ENCODE data around the gene PXMP4.

PXMP4 gene

DNA sequence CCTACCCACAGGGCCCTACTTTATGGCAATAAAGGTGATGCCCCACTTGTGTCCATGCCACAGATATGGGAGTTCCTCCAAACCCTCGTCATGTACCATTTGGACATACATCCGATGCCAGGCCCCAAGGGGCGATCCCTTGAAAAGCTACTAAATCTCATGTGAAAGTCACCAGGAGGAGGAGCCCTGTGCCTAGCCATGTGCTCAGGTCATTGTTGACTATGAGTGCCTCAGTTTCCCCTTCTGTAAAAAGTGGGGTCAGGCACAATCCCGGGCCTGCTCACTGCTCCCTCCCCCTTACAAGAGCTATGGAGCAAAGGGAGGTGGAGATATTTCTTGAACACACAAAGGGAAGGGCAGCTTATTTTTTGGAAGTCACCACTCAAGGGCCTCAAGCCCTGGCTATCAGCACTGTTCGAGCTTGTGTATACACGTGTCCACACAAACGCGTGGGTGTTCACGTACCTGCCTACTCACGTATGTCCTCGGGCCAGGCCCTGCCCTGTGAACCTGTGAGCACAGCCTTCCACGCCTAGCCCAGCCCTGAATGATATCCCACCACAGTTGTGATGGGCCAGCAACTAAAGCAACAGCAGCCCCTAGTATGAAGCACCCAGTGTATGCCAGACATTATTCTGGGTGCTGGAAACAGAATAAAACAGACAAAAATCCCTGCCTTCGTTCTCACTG is 51.5 kb downstream of the PXMP4 start:
- DNase-seq (ENCODE audit: low read depth) = no peak

DNA sequence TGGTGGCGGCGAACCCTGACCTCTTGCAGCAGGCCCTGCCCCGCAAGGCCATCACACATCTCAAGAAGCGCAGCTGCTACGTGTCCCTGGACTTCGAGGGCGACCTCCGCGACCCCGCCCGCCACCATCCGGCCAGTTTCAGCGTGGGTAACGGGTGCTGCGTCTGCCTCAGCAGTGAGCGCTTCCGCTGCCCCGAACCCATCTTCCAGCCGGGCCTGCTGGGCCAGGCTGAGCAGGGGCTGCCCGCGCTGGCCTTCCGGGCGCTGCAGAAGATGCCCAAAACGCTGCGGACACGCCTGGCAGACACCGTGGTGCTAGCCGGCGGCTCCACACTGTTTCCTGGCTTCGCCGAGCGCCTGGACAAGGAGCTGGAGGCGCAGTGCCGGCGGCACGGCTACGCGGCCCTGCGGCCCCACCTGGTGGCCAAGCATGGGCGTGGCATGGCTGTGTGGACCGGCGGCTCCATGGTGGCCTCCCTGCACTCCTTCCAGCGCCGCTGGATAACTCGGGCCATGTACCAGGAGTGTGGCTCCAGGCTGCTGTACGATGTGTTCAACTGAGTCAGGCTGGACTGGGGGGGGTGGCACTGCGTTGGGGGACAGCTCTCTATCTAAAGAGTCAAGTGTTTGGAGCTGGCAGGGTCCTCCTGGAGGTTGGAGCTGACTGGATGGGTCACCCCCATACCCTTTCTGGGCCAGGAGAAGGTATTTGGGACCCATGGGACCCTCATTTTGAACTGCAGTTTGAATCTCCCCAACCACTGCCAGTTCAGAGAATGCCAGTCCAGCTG is 52.2 kb downstream of the PXMP4 start:
- DNase-seq (ENCODE audit: low read depth) = peak; percentile 50

DNA sequence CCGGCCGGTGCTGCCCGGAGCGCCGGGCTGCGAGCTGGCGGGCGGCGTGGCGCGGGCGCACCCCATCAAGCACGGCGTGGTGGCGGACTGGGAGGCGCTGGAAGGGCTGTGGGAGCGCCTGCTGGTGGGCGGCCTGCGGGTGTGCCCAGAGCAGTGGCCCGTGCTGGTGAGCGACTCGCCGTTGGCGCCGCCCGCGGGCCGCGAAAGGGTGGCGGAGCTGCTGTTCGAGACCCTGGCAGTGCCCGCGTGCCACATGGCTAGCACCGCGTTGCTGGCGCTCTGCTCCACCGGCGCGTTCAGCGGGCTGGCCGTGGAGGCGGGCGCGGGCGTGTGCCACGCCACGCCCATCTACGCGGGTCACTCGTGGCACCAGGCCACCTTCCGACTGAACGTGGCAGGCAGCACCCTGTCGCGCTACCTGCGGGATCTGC is 52.9 kb downstream of the PXMP4 start:
- no peak for DNase-seq (ENCODE audit: low read depth)

DNA sequence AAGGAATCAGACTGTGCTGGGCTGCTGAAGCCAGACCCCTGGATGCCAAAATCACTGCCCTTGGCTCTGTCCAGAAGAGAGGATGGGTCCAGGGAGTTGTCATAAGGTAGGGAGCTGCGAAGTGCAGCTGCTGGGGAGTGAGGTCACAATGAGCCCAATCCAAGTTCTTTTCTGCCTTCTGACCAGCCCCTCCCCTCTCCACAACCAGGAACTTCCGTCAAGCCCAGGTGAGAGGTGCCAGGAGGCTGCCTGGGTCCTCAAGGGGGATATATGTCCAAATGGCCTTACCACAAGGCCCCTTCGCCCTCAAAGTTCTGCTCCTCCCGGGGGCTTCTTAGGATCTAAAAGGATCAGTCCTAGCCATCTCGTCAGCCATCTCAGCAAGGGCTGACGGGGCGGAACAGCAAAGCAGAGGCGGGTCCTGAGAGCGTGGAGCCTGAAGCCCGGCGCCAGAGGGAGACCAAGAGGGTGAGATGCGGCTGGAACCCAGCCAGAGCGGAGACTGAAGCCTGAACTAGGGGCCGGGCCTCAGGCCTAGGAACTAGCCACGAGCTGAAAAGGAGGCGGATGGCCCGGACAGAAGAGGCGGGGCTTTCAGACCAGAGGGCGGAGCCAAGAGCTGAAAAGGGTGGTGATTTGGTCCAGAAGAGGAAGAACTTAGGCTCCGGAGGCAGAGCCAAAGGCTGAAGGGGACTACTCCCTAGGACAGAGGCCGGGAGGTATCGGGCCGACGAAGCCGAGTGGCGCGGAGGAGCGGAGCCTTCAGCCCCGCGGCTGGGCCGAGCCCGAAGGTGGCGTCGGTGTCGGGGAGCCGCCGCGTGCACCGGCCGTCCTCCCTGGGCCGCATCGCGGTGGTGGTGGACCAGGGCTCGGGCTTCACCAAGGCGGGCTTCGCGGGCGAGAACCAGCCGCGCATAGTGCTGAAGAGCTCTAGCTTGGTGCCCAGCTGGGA is 53.5 kb downstream of the PXMP4 start, which contains the start of gene ACTL10:
Gene ACTL10, plus strand, starts transcription at position 651 of the 952 bp plus-strand sequence. CDS start 555 bp downstream, outside the sequence.
- DNase-seq (ENCODE audit: low read depth) = peak; percentile 79

DNA sequence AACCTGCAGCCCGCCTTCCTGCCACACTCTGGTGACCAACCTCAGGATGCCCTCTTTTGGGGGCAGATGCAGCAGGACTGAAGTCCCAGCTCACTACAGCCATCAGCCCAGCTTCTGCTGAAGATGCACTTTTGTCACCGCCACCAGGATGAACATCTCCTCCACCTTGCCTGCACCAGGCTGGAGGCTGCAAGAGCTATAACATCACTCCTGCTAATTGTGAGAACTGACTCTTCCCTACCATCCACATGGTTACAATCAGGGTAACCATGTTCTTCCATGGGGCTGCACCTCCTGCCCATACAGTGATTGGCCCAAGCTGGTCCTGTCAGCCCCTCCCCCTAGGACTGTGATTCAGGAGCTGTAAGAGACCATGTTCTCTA is 55.4 kb downstream of the PXMP4 start:
- DNase-seq (ENCODE audit: low read depth) = no peak

DNA sequence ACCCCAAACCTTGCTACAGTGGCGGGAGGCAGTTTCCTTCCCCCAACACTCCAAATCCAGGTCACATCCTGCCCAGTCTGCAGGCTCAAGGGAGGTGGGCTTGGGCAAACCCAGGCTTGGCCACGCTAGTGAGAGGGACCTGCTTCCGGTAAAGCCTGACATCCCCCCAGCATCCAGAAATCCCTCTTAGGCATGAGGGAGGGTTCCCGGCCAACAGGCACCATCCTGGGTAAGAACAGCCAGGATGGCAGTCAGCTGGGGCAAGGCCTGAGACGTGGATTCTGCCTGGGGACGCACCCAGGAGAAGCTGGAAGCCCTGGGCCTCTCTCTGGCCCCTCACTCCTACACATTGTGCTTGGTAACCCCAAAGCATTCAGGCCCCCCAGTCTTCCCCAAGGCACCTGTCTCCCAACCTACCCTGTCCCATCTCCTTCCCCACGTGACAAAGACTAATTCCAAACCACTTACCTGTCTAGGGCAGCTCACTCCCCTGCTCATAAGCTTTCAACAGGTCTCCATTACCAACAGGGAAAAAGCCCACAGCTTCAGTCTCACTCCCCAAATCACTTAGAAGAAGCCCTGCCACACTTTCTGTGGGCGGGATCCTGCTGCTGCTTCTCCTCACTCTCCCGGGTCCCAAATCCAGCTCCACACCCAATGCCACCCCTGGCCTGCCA is 55.9 kb downstream of the PXMP4 start:
- DNase-seq (ENCODE audit: low read depth) = no peak

DNA sequence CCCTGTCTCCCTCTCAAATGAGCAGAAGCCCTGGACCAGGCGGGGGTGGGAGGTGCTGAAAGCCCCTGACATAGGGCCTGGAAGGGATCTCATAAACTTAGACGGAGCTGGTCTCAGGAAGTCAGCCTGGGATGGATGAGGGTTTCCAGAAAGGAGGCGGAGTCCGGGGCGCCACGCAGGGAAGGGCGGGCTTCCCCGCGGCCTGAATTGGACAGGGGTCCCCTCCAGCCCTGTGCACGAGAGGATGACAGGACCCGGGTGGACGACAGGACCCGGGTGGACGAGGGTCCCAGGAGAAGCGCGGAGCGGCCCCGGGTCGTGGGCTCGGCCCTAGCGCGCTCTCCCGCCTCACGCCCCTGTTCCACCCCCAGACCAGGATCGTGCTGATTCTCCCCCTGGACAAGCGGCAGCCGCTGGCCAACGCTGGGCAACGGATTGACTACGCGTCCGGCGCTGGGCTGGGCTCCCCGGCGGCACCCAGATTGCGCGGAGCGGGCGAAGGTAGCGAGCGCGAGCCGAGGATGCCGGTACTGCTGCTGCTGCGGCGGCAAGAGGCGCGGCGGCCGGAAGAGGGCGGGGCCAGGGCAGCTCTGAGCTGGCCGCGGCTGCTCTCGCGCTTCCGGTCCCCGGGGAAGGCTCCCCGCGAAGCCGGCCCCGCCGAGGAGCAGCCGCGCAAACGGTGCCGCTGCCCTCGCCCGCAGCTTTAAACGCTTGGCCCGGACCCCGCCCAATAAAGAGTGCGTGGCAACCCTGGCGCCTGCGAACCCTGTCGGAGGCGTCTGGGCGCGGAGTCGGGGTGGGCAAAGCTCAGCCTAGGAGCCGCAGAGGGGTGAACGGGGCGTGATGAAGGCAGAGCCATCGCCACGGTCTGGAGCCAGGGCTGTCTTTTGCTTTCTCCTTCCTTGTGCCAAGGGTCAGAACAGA is 56.7 kb downstream of the PXMP4 start:
- DNase-seq (ENCODE audit: low read depth) = peak; percentile 61

DNA sequence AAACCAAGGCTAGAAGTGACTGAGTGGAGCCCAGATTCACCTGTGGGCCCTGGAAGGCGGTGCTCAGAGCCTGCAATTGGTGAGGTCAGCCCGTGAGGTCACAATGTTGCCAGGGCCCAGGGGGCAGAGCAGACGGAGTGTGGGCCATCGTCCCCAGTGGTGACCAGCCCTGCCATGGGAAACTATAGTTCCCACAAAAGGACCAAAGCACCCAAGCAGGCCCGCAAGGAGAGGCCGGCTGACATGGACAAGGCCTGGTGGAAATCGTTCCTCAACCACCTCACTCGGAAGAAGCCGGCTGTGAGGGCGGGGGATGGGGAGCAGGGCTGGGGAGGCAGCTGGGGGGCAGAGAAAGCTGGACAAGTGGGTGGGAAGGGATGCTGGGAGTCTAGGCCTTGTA is 57.9 kb downstream of the PXMP4 start, which contains the start of gene C20orf144:
Gene C20orf144, plus strand, starts transcription at position 156 of the 400 bp plus-strand sequence. Its CDS starts 19 bp downstream, at position 175.
- DNase-seq (ENCODE audit: low read depth) = no peak

DNA sequence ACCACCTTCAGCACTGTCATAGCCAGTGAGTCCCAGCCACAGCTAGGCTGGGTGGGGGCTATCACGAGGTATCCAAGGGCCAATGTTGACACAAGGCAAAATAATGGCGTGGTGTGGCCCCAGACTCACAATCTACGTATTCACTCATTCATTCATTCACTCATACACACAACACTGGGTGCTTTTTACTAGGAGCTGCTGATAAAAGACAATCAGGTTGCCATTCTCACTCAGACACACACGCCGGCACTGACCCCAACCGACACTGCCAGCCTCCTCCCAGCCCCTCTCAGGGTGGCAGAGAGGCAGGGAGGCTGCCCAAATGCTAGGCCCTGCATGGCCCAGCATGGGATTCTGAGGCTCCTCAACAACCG is 59.4 kb downstream of the PXMP4 start:
- no peak for DNase-seq (ENCODE audit: low read depth)

DNA sequence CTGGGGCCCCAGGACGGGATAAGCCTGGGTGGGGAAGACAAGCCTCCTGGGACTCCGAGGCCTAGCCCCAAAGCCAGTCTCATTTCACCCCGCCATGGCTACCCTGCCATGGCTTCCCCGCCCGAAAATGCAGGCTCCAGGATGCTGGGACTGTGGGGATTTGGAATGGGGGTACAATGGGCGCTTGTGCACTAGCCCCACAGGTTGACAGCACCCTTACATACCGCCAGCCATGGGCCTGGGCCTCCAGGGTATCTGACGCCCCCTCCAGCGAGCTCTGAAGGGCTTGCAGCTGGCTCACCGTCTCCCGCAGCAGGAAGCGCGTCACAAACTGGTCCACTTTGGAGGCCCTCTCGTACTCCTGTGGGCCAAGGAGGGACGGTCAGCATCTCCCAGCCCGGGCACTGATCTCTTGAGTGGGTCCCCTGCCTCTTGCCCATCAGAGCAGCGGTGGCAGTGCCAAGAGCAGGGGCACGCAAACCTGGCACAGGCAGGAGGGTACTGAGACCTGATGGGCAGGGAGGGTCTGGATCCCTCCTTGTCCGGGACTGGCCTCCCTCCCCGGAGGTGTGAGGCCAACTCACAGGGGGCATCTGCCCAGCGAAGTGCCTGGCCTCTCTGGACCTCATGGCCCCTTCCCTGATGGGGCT is 60.0 kb downstream of the PXMP4 start:
- no peak for DNase-seq (ENCODE audit: low read depth)

DNA sequence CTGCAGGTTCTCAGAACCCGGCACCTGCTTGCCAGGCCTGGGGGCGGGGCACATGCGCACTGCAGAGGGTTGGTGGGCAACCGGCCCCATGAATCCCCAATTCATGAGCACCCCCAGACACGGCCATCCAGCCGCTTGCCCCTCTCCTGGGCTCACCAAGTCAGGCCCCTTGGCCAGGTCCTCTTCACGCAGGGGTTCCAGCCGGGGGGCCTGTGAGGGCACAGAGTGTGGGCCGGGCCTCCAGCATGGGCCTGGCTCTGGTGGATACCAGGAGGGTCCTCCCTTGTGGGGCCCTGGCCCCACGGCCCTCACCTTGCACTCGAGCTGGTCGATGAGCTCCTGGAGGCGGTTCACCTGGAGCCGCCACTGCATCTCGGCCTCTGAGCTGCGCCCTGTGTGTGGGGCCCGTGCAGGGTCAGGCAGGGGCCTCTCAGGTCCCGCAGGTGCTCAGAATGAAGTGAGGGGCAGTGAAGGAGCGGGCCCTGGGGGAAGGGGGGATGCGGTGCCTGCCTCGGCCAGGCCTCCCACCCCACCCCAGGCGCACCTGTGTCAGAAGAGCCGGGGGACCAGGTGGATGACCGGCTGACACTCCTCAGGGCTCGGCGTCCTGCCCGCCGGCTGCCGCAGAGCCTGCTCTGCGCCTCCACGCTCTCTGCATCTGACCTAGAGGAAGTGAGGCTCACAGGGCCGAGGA is 60.6 kb downstream of the PXMP4 start:
- no peak for DNase-seq (ENCODE audit: low read depth)

DNA sequence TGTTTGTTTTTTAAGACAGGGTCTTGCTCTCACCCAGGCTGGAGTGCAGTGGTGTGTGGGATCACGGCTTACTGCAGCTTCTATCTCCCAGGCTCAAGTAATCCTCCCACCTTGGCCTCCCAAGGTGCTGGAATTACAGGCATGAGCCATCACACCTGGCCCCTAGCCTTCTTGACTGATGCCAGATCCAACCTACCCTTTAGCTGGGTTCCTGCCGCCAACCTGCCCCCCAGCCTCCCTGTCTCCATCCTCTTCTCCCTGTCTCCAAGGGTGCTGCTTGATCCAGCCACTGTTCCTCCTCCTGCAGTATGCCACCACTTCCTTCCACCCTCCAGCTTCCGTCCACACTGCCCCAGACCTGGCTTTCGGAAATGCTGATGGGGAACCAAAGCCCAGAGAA is 61.2 kb downstream of the PXMP4 start:
- DNase-seq (ENCODE audit: low read depth) = no peak

DNA sequence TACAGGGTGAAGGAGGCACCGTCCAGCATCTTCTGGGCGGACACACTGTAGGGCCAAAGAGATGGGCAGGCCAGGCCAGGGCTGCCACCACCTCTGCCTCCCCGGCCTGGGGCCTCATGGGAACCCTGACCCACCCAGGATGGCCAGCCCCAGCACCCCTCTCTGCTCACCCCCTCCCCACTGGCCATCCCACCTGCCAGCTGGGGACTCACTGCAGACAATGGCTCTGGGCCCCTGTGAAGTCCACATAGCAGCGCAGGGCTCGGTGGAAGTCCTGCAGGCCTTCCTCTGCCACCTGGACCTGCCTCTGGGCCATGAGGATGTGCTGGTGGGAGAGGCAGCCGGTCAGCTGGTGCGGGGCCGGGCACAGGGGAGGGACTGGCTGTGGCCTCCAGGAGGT is 61.6 kb downstream of the PXMP4 start:
- DNase-seq (ENCODE audit: low read depth) = no peak

DNA sequence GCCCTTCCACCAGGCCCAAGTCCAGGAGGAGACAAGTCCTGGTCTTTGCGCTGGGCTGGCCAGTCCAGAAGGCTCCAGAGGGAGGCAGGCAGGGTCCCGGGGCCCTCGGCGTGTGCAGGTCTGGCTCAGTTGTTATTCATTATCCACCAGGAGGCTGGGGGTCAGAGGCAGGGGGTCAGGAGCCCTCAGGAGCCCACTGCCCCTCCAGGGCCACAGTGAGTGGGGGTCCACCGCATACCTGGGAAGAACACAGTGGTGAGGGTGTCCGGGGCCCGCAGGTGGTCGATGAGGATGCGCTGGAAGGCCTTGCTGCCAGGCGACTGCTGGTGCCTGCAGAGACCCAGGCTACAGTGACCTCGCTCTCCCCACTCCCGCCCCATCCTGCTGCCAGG is 62.4 kb downstream of the PXMP4 start:
- no peak for DNase-seq (ENCODE audit: low read depth)

DNA sequence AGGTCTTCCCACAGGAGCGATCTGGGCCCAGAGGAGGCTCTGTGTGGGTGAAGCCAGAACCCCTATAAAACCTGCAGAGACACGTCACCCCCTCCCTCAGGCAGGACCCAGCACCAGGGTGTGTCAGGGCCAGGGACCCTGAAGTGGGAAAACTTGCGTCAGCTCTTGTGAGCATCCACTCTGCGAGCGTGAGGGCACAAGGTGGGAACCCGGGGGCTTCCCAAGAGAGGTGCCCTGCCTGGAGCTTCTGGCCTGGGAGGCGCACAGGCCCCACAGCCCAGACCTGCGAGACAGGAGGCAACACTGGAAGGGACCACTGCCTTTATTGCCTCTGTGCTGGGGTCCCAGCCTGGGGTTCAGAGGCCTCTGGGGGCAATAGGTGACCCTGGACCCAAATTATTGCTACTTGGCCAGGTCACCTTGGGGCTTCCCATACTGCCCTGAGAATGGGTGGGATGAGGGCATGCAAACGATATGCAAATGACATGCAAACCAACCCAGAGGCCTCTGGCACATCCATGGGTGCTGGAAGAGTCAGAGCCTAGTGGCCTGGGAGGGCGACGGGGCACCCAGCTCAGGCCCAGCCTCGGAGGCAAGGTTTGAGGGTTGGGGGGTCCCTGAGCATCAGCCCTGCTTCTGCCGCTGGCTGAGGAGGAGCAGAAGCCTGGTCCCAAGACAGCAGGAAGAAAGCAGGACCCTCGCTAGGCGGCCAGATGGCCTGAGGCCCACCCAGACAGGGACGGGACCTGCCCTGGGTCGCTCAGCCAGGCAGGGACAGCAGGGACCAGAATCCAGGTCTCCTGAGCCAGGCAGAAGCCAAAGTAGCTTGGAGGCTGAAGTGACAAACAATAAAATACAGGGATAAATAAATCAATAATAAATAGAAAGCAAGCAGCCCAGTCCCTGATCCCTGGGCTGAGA is 63.1 kb downstream of the PXMP4 start:
- no peak for DNase-seq (ENCODE audit: low read depth)

DNA sequence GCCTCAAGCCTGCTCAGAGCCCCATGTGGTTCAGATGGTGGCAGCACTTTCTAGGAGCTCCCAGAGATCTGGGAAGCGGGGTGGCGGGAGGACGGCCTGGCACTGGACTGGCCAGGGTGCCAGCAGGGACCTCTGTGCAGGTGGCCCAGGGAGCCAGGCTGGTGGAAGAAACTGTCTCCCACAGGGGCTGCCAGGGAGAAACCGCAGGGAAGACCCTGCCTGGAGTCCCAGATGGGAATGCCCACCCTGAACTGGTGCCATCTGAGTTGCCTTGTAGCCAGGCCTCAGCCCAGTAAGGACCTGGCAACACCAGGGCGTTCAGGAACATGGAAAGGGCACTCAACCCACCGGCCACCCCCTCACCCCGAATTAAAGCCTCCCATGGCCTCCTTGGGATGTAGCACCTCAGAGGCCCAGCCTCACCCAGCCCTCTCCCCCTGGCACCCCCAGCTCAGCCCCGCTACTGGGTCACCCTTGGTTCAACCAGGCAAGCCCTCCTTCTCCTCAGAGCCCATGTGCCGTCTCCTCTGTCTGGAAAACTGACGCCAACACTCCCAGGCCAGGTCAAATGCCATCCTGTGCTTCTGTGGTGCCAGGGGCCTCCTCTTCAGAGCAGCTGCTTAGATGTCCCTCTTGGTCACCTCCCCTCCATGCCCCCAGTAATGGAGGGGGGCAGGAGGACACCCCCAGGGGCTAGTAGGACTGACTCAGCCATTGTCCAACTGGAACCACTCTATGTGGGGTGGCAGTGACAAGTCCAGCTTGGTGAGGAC is 63.9 kb downstream of the PXMP4 start:
- no peak for DNase-seq (ENCODE audit: low read depth)

DNA sequence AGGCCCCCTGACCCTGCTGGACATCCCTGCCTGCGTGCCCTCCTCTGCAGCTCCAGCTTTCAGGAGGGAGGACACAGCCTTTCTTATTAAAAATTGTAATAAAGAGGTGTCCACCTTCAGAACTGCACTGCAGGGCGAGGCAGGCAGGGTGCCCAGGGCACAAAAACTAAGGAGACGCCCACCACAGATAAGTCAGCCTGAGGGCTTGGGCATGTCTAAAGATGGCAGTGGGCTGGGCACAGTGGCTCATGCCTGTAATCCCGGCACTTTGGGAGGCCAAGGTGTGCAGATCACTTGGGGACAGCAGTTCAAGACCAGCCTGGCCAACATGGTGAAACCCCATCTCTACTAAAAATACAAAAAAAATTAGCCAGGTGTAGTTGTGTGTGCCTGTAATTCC is 64.9 kb downstream of the PXMP4 start:
- no peak for DNase-seq (ENCODE audit: low read depth)

Data from stimulated activated CD8-positive, alpha-beta memory T cell treated with anti-CD3 and anti-CD28 coated beads, Interleukin-7, amount 100 ng/mL, for 24 hours (primary cell).